Endothelial cell of umbilical vein (primary cell): ENCODE results near the gene WNT11. TPM values are rescaled to one million over a fixed set of nuclear protein-coding genes. Genes with fewer than 3 reads are reported as not detected.

Source experiments
- BruUV-seq: library from RNA; stranded (reverse); fragments of 400-500 nt; replicated peaks from 2 replicates; lab custom pipeline; 2021; lab: Mats Ljungman, UMichigan
- CTCF ChIA-PET: fragments of 300-600, 350-600 bp; sonication (Branson Sonifier 250); formaldehyde crosslinking; loops from one replicate; lab custom pipeline; 2021; ENCODE audit warnings: antibody characterized with exemption, inconsistent platforms; lab: Charles Lee
- POLR2A ChIA-PET: fragments of 300-600, 350-600 bp; sonication (Branson Sonifier 250); formaldehyde crosslinking; loops from one replicate; lab custom pipeline; 2021; ENCODE audit warnings: antibody characterized with exemption, inconsistent platforms; lab: Charles Lee
- DNase-seq: peaks from one replicate; pipeline ENCODE4 v3.0.0-alpha.2; 2011; ENCODE audit warnings: low read depth, low spot score
- FAIRE-seq: peaks from 2 replicates; lab custom pipeline; 2011; peaks lifted over from hg19 to GRCh38; lab: Jason Lieb, UNC
- H2AFZ ChIP-seq: 2 replicates; pipeline ENCODE4 v1.6.0; 2012; ENCODE audit warnings: low read depth, low read length, control low read depth, inconsistent platforms
- H3K27ac ChIP-seq: 2 replicates; pipeline ENCODE4 v1.5.1; 2011; ENCODE audit warnings: low read depth, mild to moderate bottlenecking, control low read depth, low read length, moderate library complexity; ENCODE audit not compliant: insufficient read depth
- H3K27me3 ChIP-seq, 2 experiments: 2 replicates each; pipeline versions ENCODE4 v1.6.0 to v1.6.1; 2011; ENCODE audit warnings: low read length in 2 of 2, mixed read lengths in 1 of 2; ENCODE audit not compliant: control insufficient read depth in 2 of 2, insufficient read depth in 2 of 2
- H3K36me3 ChIP-seq, 2 experiments: 2 replicates in 1 of 2; 3 replicates in 1 of 2; pipeline ENCODE4 v1.5.1; 2011; ENCODE audit warnings: low read length in 2 of 2, mild to moderate bottlenecking in 1 of 2, moderate library complexity in 1 of 2; ENCODE audit not compliant: control insufficient read depth in 2 of 2, insufficient read depth in 2 of 2; ENCODE audit errors: extremely low read depth in 1 of 2
- H3K4me1 ChIP-seq: 3 replicates; pipeline ENCODE4 v1.5.1; 2011; ENCODE audit warnings: mild to moderate bottlenecking, low read length; ENCODE audit not compliant: control insufficient read depth, insufficient read depth; ENCODE audit errors: extremely low read depth
- H3K4me2 ChIP-seq: 2 replicates; pipeline ENCODE4 v1.6.1; 2011; ENCODE audit warnings: low read length, control low read depth, mixed read lengths; ENCODE audit not compliant: insufficient read depth
- H3K4me3 ChIP-seq, 3 experiments: fragments of 200-600 bp in 1 of 3; sonication (generic), shearing (Covaris generic) in 1 of 3; replicated peaks in 1 of 3; 2 replicates each; pipeline ENCODE4 v1.5.1; 2011 to 2016; ENCODE audit warnings: control low read depth in 3 of 3, low read length in 3 of 3, mild to moderate bottlenecking in 2 of 3, inconsistent platforms in 1 of 3, low read depth in 1 of 3, moderate library complexity in 1 of 3; ENCODE audit not compliant: insufficient read depth in 1 of 3
- H3K79me2 ChIP-seq: 2 replicates; pipeline ENCODE4 v1.6.0; 2012; ENCODE audit warnings: low read length, inconsistent platforms; ENCODE audit not compliant: control insufficient read depth, insufficient read depth
- H3K9ac ChIP-seq: replicated peaks from 2 replicates; pipeline ENCODE3; 2011; ENCODE audit warnings: low read length, control low read depth; ENCODE audit not compliant: insufficient read depth; ENCODE audit errors: extremely low read depth
- H3K9me1 ChIP-seq: replicated peaks from 3 replicates; pipeline ENCODE4 v1.6.0; 2011; ENCODE audit warnings: mild to moderate bottlenecking, low read length; ENCODE audit not compliant: control insufficient read depth, insufficient read depth; ENCODE audit errors: extremely low read depth
- H3K9me3 ChIP-seq: replicated peaks from 2 replicates; pipeline ENCODE4 v1.5.1; 2012; ENCODE audit warnings: low read length, inconsistent platforms; ENCODE audit not compliant: control insufficient read depth, insufficient read depth
- H4K20me1 ChIP-seq: replicated peaks from 2 replicates; pipeline ENCODE3; 2011; ENCODE audit warnings: mild to moderate bottlenecking, low read length; ENCODE audit not compliant: control insufficient read depth, insufficient read depth; ENCODE audit errors: extremely low read depth
- EZH2 ChIP-seq: IDR thresholded peaks from 2 replicates; pipeline ENCODE4 v1.6.1; 2012; ENCODE audit warnings: borderline replicate concordance, low read depth, mild to moderate bottlenecking, moderate library complexity, low read length, inconsistent platforms; ENCODE audit not compliant: severe bottlenecking
- FOS ChIP-seq: IDR thresholded peaks from 2 replicates; pipeline ENCODE4 v1.6.1; 2011; ENCODE audit warnings: mild to moderate bottlenecking, low read length, moderate library complexity, borderline replicate concordance; ENCODE audit not compliant: insufficient read depth
- GATA2 ChIP-seq: IDR thresholded peaks from 2 replicates; pipeline ENCODE4 v1.7.0; 2011; ENCODE audit warnings: low read depth, mild to moderate bottlenecking, moderate library complexity, mixed read lengths, low read length; ENCODE audit not compliant: insufficient read length, insufficient read depth
- JUN ChIP-seq: IDR thresholded peaks from 2 replicates; pipeline ENCODE4 v1.6.1; 2011; ENCODE audit warnings: borderline replicate concordance, low read depth; ENCODE audit not compliant: insufficient read length, insufficient read depth
- MYC ChIP-seq: IDR thresholded peaks from one replicate; pipeline ENCODE4 v1.6.1; 2011; ENCODE audit warnings: mild to moderate bottlenecking, low read depth, low read length
- POLR2A ChIP-seq: IDR thresholded peaks from 2 replicates; pipeline ENCODE4 v1.6.1; 2012; ENCODE audit warnings: low read depth, mild to moderate bottlenecking, control low read depth, low read length
- POLR2AphosphoS5 ChIP-seq: IDR thresholded peaks from 2 replicates; pipeline ENCODE4 v1.6.1; 2012; ENCODE audit warnings: low read depth, mild to moderate bottlenecking, control low read depth, low read length, moderate library complexity; ENCODE audit not compliant: insufficient read depth
- dilution Hi-C: fragments of 300-500 bp; cut with MboI; formaldehyde crosslinking; loops from one replicate; pipeline ENCODE4 v1.15.0; 2019; ENCODE audit warnings: low sequenced_read_pairs; ENCODE audit not compliant: extremely low pct_ligation_motif_present
- intact Hi-C: fragments of 100-400 bp; cut with micrococcal nuclease; formaldehyde crosslinking; loops from one replicate; pipeline ENCODE4 v1.10.0; 2022
- polyA plus RNA-seq, 4 experiments: library from polyadenylated mRNA; depleted of rRNA in 3 of 4; stranded (reverse) in 3 of 4; unstranded in 1 of 4; fragments of >200 nt; gene quantifications; 2 replicates each; pipeline versions ENCODE4 v1.2.1 to v1.2.3, GENCODE V29; 2011 to 2012; ENCODE audit warnings: missing spikeins in 1 of 4
- total RNA-seq: library from RNA; stranded (reverse); gene quantifications from 2 replicates; pipeline ENCODE4 v1.2.3, GENCODE V29; 2021
- TF ChIP-seq, protein P1 (sequence below): IDR thresholded peaks from 2 replicates; pipeline ENCODE4 v1.6.1; 2011; ENCODE audit not compliant: insufficient read depth, insufficient read length
- TF ChIP-seq, protein P2 (sequence below), 2 donors: IDR thresholded peaks; 1 replicate in 1 of 2; 2 replicates in 1 of 2; pipeline ENCODE4 v1.5.1; 2011; ENCODE audit warnings: low read length in 2 of 2, mild to moderate bottlenecking in 2 of 2, moderate library complexity in 2 of 2, control low read depth in 1 of 2, inconsistent platforms in 1 of 2, low read depth in 1 of 2; ENCODE audit not compliant: insufficient read depth in 1 of 2; ENCODE audit errors: extremely low read depth in 1 of 2

Gene WNT11
- total and polyA plus RNA-seq, 2 donors (not counting 3 experiments of a cell fraction or from before 2014, with no cell fraction given): not detected

DNA sequence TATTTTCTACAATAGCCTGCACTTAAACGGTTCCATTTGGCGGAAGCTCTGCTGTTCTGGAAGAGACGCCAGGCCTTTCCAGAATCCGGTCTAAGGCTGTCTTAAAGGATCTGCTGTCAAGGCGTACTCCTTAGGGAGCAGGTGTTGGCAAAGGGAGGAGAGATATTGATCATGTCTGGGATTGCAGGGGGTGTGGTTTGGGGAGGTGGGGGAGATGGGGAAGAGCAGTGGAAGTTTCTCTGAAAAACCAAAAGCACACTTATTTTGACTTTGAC lies 22.5 kb upstream of the WNT11 start:
- BruUV-seq: no TSS peak
- no peaks in the 10 kb centered on the region for H3K36me3 ChIP-seq
- H2AFZ ChIP-seq: no peak overlapping the region
- H3K9me3 ChIP-seq: no peaks in the 10 kb centered on the region
- TF ChIP-seq EZH2 (no peak), JUN (no peak), MYC (no peak), POLR2AphosphoS5 (no peak), GATA2 (no peak), POLR2A (no peak), FOS (no peak)
- TF ChIP-seq, protein P1, sequence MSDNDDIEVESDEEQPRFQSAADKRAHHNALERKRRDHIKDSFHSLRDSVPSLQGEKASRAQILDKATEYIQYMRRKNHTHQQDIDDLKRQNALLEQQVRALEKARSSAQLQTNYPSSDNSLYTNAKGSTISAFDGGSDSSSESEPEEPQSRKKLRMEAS: no peak
- TF ChIP-seq, protein P2, sequence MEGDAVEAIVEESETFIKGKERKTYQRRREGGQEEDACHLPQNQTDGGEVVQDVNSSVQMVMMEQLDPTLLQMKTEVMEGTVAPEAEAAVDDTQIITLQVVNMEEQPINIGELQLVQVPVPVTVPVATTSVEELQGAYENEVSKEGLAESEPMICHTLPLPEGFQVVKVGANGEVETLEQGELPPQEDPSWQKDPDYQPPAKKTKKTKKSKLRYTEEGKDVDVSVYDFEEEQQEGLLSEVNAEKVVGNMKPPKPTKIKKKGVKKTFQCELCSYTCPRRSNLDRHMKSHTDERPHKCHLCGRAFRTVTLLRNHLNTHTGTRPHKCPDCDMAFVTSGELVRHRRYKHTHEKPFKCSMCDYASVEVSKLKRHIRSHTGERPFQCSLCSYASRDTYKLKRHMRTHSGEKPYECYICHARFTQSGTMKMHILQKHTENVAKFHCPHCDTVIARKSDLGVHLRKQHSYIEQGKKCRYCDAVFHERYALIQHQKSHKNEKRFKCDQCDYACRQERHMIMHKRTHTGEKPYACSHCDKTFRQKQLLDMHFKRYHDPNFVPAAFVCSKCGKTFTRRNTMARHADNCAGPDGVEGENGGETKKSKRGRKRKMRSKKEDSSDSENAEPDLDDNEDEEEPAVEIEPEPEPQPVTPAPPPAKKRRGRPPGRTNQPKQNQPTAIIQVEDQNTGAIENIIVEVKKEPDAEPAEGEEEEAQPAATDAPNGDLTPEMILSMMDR (IDR thresholded peaks at IDR 0.05; ENCODE audit: extremely low read depth in 1 of 2, insufficient read depth in 1 of 2, low read depth in 1 of 2, low read length in 2 of 2): no peak
- no peaks in the 10 kb centered on the region for H3K9me1 ChIP-seq
- no peak for DNase-seq
- no peak overlapping the region for H3K4me3 ChIP-seq
- H3K4me1 ChIP-seq: no peaks in the 10 kb centered on the region
- H3K79me2 ChIP-seq: no peaks in the 10 kb centered on the region
- ChIA-PET CTCF (no interaction called here), POLR2A (no interaction called here)
- H3K9ac ChIP-seq: no peak overlapping the region
- no peak overlapping the region for H3K4me2 ChIP-seq
- intact Hi-C loops: no loop called here
- dilution Hi-C loops: no loop called here
- H4K20me1 ChIP-seq: no peaks in the 10 kb centered on the region
- H3K27me3 ChIP-seq: no peaks in the 10 kb centered on the region
- FAIRE-seq: no peak
- no peak overlapping the region for H3K27ac ChIP-seq
